HG03064 (cell line): ENCODE measurements around the gene ARHGAP26.

Experiments used
- ATAC-seq: cut with Tn5 transposase; IDR thresholded peaks from one replicate; pipeline ENCODE4 v1.9.1; 2021; ENCODE audit warnings: low read depth; ENCODE audit not compliant: unreplicated experiment

Gene ARHGAP26

GRCh38 chr5:143142596-143143435 lies 372.6 kb downstream of the ARHGAP26 start:
- no peak for ATAC-seq

- ATAC-seq = no peak
These were observed 373.8 kb downstream of the ARHGAP26 start for GRCh38 chr5:143143973-143144372.

- ATAC-seq = no peak
These were observed 375.3 kb downstream of the ARHGAP26 start for GRCh38 chr5:143145243-143146160.

GRCh38 chr5:143146161-143146560 lies 376.0 kb downstream of the ARHGAP26 start:
- no peak for ATAC-seq

GRCh38 chr5:143147383-143147782 lies 377.2 kb downstream of the ARHGAP26 start:
- ATAC-seq = no peak

GRCh38 chr5:143147902-143148301 lies 377.7 kb downstream of the ARHGAP26 start:
- no peak for ATAC-seq

- ATAC-seq = no peak
These were observed 378.6 kb downstream of the ARHGAP26 start for GRCh38 chr5:143148771-143149170.

GRCh38 chr5:143149759-143150158 lies 379.6 kb downstream of the ARHGAP26 start:
- no peak for ATAC-seq

GRCh38 chr5:143151056-143151700 lies 381.0 kb downstream of the ARHGAP26 start:
- no peak for ATAC-seq

- no peak for ATAC-seq
These were observed 382.3 kb downstream of the ARHGAP26 start for GRCh38 chr5:143152445-143152844.

GRCh38 chr5:143153332-143154119 lies 383.3 kb downstream of the ARHGAP26 start:
- no peak for ATAC-seq

- no peak for ATAC-seq
These were observed 384.6 kb downstream of the ARHGAP26 start for GRCh38 chr5:143154510-143155370.

- ATAC-seq = no peak
These were observed 385.3 kb downstream of the ARHGAP26 start for GRCh38 chr5:143155455-143155854.

- no peak for ATAC-seq
These were observed 385.9 kb downstream of the ARHGAP26 start for GRCh38 chr5:143156086-143156485.

GRCh38 chr5:143156572-143156971 lies 386.4 kb downstream of the ARHGAP26 start:
- no peak for ATAC-seq

GRCh38 chr5:143159031-143159430 lies 388.9 kb downstream of the ARHGAP26 start:
- ATAC-seq = no peak

- ATAC-seq = no peak
These were observed 391.8 kb downstream of the ARHGAP26 start for GRCh38 chr5:143161885-143162540.

GRCh38 chr5:143162810-143163209 lies 392.6 kb downstream of the ARHGAP26 start:
- ATAC-seq = no peak

GRCh38 chr5:143164557-143164956 lies 394.4 kb downstream of the ARHGAP26 start:
- no peak for ATAC-seq
